ENCODE results near the gene ANTXR2.
A peak's percentile ranks its signal among the peaks of the same experiment; 100 is the strongest.

Gene ANTXR2

DNA sequence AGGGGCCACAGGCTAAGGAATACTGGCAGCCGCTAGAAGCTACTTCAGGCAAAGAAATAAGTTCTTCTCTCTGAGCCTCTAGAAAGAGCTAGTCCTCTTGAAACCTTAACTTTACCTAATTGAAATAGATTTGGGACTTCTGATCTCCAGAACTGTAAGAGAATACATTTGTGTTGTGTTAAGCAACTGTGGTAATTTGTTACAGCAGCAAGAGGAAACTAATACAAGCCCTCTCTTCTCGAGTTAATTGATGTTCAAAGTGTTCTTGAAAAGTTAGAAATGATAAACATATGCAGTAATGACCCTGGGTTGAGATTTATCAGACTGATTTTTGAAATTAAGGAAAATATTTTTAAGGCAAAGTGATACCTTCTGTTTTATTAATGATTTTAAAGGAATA, 172.8 kb downstream of the ANTXR2 start:
- Histone ChIP-seq H2BK120ac (ENCODE audit: insufficient read depth, low read length, poor library complexity) (no peak overlapping the region), H2AFZ (ENCODE audit: insufficient read depth, low read length, poor library complexity) (no peak overlapping the region), H3K23ac (ENCODE audit: low read length) (no peak overlapping the region), H2BK5ac (ENCODE audit: low read depth, low read length, poor library complexity) (no peak overlapping the region), H3K79me2 (ENCODE audit: control insufficient read depth, insufficient read depth, low read length, poor library complexity) (no peaks in the 10 kb centered on the region), H3K79me1 (ENCODE audit: low read length) (no peaks in the 10 kb centered on the region), H2BK12ac (ENCODE audit: low read length) (no peak overlapping the region), H3K36me3 (ENCODE audit: control insufficient read depth in 1 of 2, insufficient read depth in 2 of 2, low read length in 2 of 2) (no peaks in the 10 kb centered on the region), H3K18ac (ENCODE audit: low read length) (no peak overlapping the region), H4K91ac (ENCODE audit: low read depth, low read length) (no peak overlapping the region), H2AK5ac (ENCODE audit: low read length) (no peak overlapping the region), H4K12ac (ENCODE audit: low read depth, low read length) (no peak overlapping the region), H3K27ac (ENCODE audit: low read depth, low read length) (no peak overlapping the region), H3K4me3 (ENCODE audit: low read depth, low read length) (no peak overlapping the region), H4K8ac (ENCODE audit: low read depth, low read length) (no peak overlapping the region), H3K27me3 (ENCODE audit: insufficient read depth, low read length) (no peaks in the 10 kb centered on the region), H3K4ac (ENCODE audit: low read depth, low read length) (no peak overlapping the region), H3K9ac (ENCODE audit: low read length) (peak overlapping the region; percentile 61), H3K4me2 (ENCODE audit: low read length) (no peak overlapping the region), H3K4me1 (ENCODE audit: control insufficient read depth in 1 of 2, insufficient read depth in 2 of 2, low read length in 2 of 2) (no peaks in the 10 kb centered on the region), H3K9me3 (ENCODE audit: insufficient read depth, low read depth, low read length) (no peaks in the 10 kb centered on the region), H3K14ac (ENCODE audit: low read length) (no peak overlapping the region)
- DNase-seq = no peak
- no CpG with 5 or more reads among the region's 2 CpGs for WGBS (ENCODE audit: extremely low coverage, insufficient coverage, insufficient read length)

DNA sequence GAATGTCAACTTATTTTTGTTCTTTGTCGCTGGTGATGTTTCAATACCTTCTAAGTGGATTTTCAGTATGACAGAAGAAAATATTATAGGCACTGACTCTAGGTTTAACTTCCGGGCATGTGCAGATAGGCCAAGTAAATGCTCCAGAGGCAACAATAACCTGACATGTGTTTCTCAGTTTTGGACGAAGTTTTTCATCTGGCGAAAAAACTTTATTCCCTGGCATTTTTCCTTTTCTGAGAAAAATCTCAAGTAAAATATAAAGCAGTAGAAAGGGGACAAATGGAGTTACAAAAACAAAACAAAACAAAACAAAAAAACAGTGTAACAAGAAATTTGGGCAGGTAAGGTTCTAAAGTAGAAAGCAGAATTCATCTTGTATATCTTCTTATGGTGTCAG, 173.5 kb downstream of the ANTXR2 start:
- DNase-seq = no peak
- no peak overlapping the region for H2AK5ac ChIP-seq (ENCODE audit: low read length)
- H3K4me1 ChIP-seq (ENCODE audit: control insufficient read depth in 1 of 2, insufficient read depth in 2 of 2, low read length in 2 of 2) = no peaks in the 10 kb centered on the region
- no peaks in the 10 kb centered on the region for H3K9me3 ChIP-seq (ENCODE audit: insufficient read depth, low read depth, low read length)
- no peak overlapping the region for H4K12ac ChIP-seq (ENCODE audit: low read depth, low read length)
- WGBS (ENCODE audit: extremely low coverage, insufficient coverage, insufficient read length) = no CpG with 5 or more reads among the region's 4 CpGs
- H3K79me2 ChIP-seq (ENCODE audit: control insufficient read depth, insufficient read depth, low read length, poor library complexity) = no peaks in the 10 kb centered on the region
- no peaks in the 10 kb centered on the region for H3K27me3 ChIP-seq (ENCODE audit: insufficient read depth, low read length)
- H3K4ac ChIP-seq (ENCODE audit: low read depth, low read length) = no peak overlapping the region
- H3K4me3 ChIP-seq (ENCODE audit: low read depth, low read length) = no peak overlapping the region
- H3K36me3 ChIP-seq (ENCODE audit: control insufficient read depth in 1 of 2, insufficient read depth in 2 of 2, low read length in 2 of 2) = no peaks in the 10 kb centered on the region
- H3K14ac ChIP-seq (ENCODE audit: low read length) = no peak overlapping the region
- no peak overlapping the region for H2BK120ac ChIP-seq (ENCODE audit: insufficient read depth, low read length, poor library complexity)
- H3K18ac ChIP-seq (ENCODE audit: low read length) = no peak overlapping the region
- H3K79me1 ChIP-seq (ENCODE audit: low read length) = no peaks in the 10 kb centered on the region
- H3K27ac ChIP-seq (ENCODE audit: low read depth, low read length) = no peak overlapping the region
- H4K8ac ChIP-seq (ENCODE audit: low read depth, low read length) = no peak overlapping the region
- H3K9ac ChIP-seq (ENCODE audit: low read length) = no peak overlapping the region
- no peak overlapping the region for H3K23ac ChIP-seq (ENCODE audit: low read length)
- H4K91ac ChIP-seq (ENCODE audit: low read depth, low read length) = no peak overlapping the region
- H2AFZ ChIP-seq (ENCODE audit: insufficient read depth, low read length, poor library complexity) = no peak overlapping the region
- no peak overlapping the region for H2BK12ac ChIP-seq (ENCODE audit: low read length)
- H3K4me2 ChIP-seq (ENCODE audit: low read length) = no peak overlapping the region
- no peak overlapping the region for H2BK5ac ChIP-seq (ENCODE audit: low read depth, low read length, poor library complexity)

DNA sequence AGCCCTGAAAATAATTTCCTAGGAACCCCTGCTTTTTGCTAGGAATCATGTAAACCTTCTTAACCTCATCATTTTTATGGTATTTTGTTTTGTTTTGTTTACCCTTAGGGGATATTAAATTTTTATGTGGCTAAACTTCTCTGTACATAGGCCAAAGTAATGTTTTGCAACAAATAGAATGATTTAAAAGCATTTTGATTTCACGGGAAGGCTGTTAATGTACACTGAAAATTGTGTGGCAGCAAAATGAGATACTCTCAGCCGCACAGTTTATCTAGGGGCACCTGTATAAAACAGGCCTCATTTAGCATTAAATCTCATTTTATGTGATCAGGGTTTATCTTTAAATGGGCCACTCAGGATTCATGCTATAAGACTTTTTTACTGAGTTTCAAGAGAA, 175.0 kb downstream of the ANTXR2 start:
- Histone ChIP-seq H4K91ac (ENCODE audit: low read depth, low read length) (no peak overlapping the region), H3K9me3 (ENCODE audit: insufficient read depth, low read depth, low read length) (no peaks in the 10 kb centered on the region), H3K14ac (ENCODE audit: low read length) (no peak overlapping the region), H3K4ac (ENCODE audit: low read depth, low read length) (no peak overlapping the region), H3K23ac (ENCODE audit: low read length) (no peak overlapping the region), H3K27ac (ENCODE audit: low read depth, low read length) (no peak overlapping the region), H2AK5ac (ENCODE audit: low read length) (no peak overlapping the region), H3K9ac (ENCODE audit: low read length) (no peak overlapping the region), H2AFZ (ENCODE audit: insufficient read depth, low read length, poor library complexity) (no peak overlapping the region), H4K8ac (ENCODE audit: low read depth, low read length) (no peak overlapping the region), H3K4me3 (ENCODE audit: low read depth, low read length) (no peak overlapping the region), H3K79me1 (ENCODE audit: low read length) (no peaks in the 10 kb centered on the region), H2BK120ac (ENCODE audit: insufficient read depth, low read length, poor library complexity) (no peak overlapping the region), H3K27me3 (ENCODE audit: insufficient read depth, low read length) (no peaks in the 10 kb centered on the region), H3K4me1 (ENCODE audit: control insufficient read depth in 1 of 2, insufficient read depth in 2 of 2, low read length in 2 of 2) (no peaks in the 10 kb centered on the region), H4K12ac (ENCODE audit: low read depth, low read length) (no peak overlapping the region), H3K36me3 (ENCODE audit: control insufficient read depth in 1 of 2, insufficient read depth in 2 of 2, low read length in 2 of 2) (no peaks in the 10 kb centered on the region), H3K79me2 (ENCODE audit: control insufficient read depth, insufficient read depth, low read length, poor library complexity) (no peaks in the 10 kb centered on the region), H3K4me2 (ENCODE audit: low read length) (no peak overlapping the region), H2BK5ac (ENCODE audit: low read depth, low read length, poor library complexity) (no peak overlapping the region), H2BK12ac (ENCODE audit: low read length) (no peak overlapping the region), H3K18ac (ENCODE audit: low read length) (no peak overlapping the region)
- no CpG with 5 or more reads among the region's 2 CpGs for WGBS (ENCODE audit: extremely low coverage, insufficient coverage, insufficient read length)
- no peak for DNase-seq

DNA sequence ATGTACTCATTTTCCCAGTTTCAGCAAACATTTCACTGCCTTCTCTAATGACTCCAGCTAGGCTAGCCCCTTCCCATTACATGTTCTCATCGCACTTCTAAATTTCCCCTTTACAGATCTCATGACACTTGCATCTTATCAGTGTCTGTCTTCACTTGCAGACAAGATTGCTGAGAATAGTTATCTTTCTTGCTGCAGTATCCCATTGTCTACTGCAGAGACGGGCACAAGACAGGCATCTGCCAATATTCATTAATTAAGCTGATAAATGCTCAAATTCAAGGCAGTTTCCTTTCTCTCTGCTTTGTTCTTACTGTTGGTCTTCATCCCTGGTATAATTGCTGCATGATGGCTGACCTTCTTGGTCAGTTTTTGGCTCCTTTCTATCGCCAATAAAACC, 175.9 kb downstream of the ANTXR2 start:
- Histone ChIP-seq H3K27ac (ENCODE audit: low read depth, low read length) (no peak overlapping the region), H2BK120ac (ENCODE audit: insufficient read depth, low read length, poor library complexity) (no peak overlapping the region), H3K14ac (ENCODE audit: low read length) (no peak overlapping the region), H3K4ac (ENCODE audit: low read depth, low read length) (no peak overlapping the region), H4K12ac (ENCODE audit: low read depth, low read length) (no peak overlapping the region), H3K23ac (ENCODE audit: low read length) (no peak overlapping the region), H3K9me3 (ENCODE audit: insufficient read depth, low read depth, low read length) (no peaks in the 10 kb centered on the region), H4K8ac (ENCODE audit: low read depth, low read length) (no peak overlapping the region), H2AK5ac (ENCODE audit: low read length) (no peak overlapping the region), H4K91ac (ENCODE audit: low read depth, low read length) (no peak overlapping the region), H3K18ac (ENCODE audit: low read length) (no peak overlapping the region), H3K9ac (ENCODE audit: low read length) (no peak overlapping the region), H2BK12ac (ENCODE audit: low read length) (no peak overlapping the region), H2AFZ (ENCODE audit: insufficient read depth, low read length, poor library complexity) (no peak overlapping the region), H3K4me2 (ENCODE audit: low read length) (no peak overlapping the region), H3K27me3 (ENCODE audit: insufficient read depth, low read length) (no peaks in the 10 kb centered on the region), H3K4me3 (ENCODE audit: low read depth, low read length) (no peak overlapping the region), H3K79me1 (ENCODE audit: low read length) (no peaks in the 10 kb centered on the region), H3K36me3 (ENCODE audit: control insufficient read depth in 1 of 2, insufficient read depth in 2 of 2, low read length in 2 of 2) (no peaks in the 10 kb centered on the region), H3K4me1 (ENCODE audit: control insufficient read depth in 1 of 2, insufficient read depth in 2 of 2, low read length in 2 of 2) (no peaks in the 10 kb centered on the region), H3K79me2 (ENCODE audit: control insufficient read depth, insufficient read depth, low read length, poor library complexity) (no peaks in the 10 kb centered on the region), H2BK5ac (ENCODE audit: low read depth, low read length, poor library complexity) (no peak overlapping the region)
- no CpG with 5 or more reads among the region's 3 CpGs for WGBS (ENCODE audit: extremely low coverage, insufficient coverage, insufficient read length)
- no peak for DNase-seq
